A172 (cell line): ENCODE data around the gene AATK. TPM values are rescaled to one million over a fixed set of nuclear protein-coding genes. Genes with fewer than 3 reads are reported as not detected.
"Not testable (repeated sequence)": the region's sequence is repeated elsewhere in the genome, so short reads cannot be mapped to it uniquely, and the experiment has no call there.

Source experiments
- DNase-seq: peaks from one replicate; pipeline ENCODE4 v3.0.0-alpha.2; 2015; ENCODE audit warnings: low spot score
- total RNA-seq: library from RNA; depleted of rRNA; stranded (reverse); fragments of >200 nt; shearing (Covaris generic); gene quantifications from 2 replicates; pipeline ENCODE4 v1.2.3, GENCODE V29; 2014

Gene AATK
- total RNA-seq, 1 experiment from 2014 or later = 0.28 TPM

DNA sequence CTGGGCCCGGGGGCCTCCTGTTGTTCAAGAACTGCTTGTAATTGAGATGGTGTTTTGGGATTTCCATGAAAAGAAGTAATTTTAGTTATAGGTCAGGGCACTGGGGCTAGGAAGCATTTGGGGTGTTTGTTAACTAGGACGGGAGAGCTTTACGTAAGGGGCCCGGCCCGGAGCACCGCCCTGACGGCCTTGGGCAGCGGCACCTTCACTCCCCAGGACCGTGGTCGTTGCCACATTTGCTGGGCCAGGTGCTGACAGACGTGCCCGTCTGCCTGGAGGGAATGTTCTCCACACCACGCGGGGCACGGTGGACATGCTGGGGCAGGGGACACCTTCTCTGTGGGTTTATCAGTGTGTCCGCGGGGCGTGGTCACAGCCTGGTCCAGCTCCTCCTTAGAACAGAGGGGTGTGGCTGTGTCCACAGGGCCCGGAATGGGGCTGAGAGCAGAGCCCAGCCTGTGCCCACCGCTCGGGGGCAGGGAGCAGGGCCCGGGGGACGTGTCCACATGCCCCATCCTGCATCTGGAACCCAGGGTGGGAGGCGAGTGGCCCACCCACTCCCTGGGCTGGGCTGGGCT lies 73.4 kb downstream of the AATK start:
- DNase-seq = no peak

DNA sequence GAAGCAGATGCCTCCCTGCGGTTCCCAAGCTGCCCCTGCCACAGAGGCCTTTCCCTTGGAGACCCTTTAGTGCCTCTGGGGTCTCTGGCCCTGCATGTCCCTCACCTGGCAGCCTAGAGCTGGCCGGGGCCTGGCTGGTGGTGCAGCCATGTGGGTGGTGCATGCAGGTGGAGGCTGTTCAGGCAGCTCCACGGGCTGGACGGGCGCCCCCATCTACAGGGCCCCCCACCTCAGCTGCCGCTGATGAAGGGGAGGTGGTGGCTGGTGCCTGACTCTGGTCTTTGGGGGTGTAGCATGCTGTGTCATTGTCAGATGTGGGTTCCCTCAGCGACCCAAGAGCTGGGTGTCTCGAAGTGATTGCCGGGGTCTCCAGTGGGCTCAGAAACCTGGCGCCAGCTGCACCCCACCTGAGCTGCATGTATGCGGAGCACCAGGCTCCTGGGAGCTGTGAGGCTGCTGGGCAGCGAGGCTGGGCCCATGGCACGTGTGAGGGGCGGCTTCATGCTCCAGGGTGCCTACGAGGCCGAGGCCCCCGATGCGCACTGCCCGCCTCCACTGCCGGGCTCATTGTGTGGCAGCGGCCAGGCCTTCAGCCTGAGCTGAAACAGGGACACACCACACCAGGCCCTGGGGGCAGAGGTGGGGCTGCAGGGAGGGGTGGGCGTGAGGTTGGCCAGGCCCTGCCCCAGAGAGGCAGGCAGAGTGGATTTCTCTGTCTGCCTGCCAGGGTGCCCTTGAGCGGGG lies 74.1 kb downstream of the AATK start:
- DNase-seq = no peak

DNA sequence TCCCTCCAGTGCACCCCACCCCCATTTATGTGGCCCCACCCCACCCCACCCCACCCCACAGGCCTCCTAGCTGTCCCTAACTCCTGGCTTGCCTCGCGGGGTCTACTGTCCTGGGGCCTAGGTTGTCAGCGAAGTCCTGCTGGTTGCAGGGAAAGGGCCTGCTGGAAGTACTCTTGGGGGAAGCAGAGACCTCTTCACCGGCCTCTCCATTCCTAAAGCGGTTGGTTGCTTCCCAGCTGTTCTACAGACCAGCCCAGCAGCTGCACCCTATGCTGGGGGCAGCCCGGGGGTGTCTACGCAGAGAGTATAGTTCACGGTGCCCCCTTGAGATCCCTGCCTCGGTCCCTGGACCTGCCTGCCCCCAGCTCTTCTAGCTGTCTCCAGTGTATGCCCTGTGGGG lies 74.9 kb downstream of the AATK start:
- DNase-seq = no peak

DNA sequence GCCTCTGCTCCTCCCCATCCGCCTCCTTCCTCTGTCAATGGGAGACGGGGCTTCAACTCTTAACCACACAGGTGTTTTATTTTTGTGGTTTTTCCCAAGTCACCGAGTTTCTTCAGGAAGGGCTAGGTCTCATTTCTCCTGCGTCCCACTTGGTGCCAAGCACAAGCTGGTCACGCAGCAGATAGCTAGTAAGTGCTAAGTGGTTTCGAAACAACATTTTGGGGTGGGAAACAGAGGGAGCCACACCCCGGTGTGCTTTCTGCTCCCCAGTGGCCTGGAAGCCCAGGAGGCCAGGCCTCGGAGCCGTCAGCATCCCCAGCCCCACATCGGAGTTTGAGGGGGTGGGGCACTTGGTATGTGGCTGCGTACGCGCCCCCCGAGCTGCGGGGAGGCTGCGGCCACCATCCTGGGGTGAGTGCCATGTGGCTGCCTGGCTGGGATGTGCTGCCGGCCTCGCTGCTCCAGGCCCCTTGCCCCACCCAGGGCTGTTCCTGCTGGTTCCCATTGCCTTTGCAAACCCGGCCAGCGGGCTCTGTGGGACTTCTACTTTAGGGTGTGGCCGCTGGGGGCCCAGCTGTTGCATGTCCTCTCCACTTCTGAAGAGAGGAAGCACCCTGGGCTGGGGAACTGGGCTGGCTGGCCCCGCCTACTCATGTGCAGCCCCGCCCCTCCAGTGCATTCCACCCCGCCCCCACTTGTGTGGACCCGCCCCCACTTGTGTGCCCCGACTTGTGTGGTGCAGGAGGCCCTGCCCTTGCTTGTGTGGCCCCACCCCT lies 75.5 kb downstream of the AATK start:
- DNase-seq = peak; percentile 66

DNA sequence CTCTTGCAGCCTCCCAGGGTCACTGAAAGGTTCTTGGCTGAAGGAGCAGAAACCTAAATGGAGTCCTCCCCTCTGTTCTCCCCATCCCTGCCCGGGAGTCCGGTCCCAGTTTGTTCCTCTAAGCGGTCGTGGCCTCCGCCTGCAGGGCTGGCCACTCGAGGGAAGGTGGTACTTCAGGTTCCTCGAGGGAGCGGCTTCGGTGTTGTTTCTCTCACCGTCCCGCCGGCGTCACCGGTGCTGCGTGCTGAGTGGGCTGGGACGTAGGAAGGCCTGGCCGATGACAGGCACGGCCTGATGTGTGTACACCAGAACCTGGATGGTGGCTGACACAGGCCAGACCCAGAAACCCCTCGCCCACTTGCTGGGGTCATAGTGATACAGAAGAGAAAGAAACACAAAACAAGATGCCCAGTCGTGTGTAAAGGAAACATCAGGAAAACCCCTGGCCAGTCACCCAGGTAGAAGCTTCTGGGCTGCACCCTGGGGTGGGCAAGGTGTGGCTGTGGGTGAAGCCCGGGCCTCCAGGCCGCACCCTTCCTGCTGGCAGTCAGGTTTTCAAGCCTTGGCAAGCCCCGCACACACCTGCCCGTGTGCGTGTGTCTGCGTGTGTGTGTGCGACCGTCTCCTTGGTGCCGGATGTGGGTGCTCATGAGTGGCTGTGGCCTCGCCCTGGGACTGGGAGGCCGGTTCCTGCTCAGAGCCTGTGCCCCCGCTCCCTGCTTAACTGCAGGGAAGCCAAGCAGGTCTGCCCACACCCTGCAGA lies 79.1 kb downstream of the AATK start:
- DNase-seq = no peak

DNA sequence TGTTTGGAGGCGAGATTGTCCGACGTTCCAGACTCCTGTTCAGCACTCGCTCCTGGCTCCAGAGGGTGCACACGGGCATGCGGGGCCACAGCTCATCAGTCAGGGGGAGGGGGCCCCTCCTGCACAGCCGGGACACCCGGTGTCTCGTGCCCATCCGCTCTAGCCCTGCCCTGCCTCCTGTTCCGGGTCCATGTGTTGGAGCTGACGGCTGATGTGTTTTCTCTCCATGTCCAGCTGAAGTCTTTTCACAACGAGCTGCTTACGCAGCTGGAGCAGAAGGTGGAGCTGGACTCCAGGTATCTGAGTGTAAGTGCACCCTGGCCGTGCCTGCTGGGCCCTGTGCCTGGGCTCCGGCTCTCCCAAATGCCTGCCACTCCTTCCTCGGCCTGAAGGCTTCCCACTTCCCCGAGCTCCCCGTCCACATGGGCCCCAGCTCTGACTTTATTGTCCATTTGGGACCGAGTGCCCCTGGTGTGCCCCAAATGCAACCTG lies 80.6 kb downstream of the AATK start:
- DNase-seq = no peak

DNA sequence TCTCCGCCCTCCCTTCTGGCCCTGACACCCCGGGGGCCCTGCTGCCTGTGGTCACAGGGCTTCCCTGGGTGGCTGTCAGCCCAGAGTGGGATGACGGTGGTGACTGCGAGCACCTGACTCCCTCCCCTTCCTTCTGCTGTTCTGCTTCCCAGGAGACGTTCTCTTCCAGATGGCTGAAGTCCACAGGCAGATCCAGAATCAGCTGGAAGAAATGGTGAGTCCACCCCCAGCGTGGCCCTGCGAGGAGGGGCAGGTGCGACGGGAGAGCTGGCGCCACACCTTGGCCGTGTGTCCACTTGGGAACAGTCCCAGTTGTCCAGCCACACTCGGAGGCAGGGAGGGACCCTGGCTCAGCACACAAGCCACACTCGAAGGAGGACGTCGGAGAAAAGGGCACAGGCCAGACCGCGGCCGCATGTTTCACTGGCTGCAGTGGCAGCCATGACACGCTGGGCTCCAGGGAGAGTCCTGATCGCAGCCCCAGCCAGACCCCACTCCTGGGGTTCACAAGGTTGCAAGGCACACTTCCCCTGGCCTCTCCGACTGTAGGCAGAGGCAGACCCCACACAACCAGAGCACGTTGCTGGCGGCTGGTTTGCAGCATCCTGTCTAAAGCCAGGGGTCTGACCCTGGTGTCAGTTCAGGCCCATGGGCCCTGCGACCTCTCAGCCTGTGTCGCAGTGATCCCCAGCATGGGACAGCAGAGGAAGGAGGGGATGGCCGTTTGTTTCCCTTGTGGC lies 81.2 kb downstream of the AATK start:
- no peak for DNase-seq

DNA sequence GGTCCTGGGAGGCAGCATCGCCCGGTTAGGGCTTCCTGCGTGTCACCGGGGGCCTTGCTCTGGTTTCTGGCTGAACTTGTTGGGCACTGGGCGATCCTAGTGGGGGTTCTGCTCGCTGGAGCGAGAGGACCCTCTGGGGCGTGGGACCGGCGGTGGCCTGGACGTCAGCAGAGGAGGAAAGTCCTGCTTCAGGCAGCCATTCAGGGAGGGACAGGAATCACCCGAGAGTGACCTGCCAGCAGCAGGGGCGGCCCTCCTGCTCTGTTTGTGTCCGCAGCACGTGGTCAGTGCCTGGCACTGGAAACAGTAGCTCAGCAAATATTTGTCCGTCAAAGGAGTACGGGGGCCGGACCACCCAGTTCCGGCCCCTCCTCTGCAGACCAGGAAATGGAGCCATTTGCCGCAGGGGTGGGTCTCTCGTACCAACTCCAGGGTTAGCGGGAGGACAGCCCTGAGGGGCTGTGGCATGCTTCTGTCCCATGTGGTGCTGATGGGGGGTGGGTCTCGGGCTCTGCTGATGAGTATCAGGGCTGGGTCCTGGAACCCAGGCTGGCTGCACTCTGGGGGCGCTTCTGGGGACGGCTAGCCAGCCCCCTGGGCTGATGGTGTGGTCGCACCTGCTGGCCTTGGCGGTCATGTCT lies 82.8 kb downstream of the AATK start:
- DNase-seq = no peak

DNA sequence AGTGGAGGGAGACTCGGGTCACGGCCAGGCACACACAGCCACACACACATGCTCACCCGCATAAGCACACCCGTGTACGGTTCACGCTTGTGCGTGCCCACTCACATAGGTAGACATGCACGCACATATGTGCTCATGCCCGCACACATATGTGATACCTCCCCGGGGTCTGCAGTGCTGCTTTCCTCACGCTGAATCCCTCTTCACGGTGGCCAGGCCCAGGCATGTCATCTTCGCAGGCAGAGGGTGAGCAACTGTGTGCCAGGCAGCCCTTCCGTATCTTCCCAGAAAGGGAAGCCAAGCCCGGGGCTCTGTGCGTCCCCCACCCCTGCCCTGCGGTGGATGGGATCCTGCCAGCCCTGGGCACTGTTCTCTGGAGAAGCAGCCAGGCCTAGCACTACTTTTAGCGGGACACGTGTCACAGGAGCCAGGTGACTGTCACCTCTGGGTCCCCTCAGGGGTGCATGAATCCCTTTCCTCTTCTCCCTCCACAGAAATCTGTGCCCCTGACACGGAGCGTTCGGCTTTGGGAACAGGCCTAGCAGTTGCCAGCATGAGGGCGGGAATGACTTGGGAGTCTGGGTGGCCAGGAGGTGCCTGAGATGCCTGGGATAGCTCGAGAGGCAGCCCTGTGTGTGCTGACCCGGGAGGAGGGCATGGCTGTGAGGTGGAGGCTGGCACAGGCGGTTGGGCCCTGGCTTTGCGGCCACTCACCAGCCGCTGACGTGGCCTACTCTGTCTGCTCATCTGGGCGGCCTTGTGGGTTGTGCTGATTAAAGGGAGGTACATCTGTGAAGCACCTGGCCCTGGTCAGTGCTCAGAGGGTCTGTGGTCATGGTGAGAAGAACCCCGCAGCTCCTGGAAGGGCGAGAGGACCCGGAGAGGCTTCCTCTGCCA lies 83.6 kb downstream of the AATK start:
- no peak for DNase-seq

DNA sequence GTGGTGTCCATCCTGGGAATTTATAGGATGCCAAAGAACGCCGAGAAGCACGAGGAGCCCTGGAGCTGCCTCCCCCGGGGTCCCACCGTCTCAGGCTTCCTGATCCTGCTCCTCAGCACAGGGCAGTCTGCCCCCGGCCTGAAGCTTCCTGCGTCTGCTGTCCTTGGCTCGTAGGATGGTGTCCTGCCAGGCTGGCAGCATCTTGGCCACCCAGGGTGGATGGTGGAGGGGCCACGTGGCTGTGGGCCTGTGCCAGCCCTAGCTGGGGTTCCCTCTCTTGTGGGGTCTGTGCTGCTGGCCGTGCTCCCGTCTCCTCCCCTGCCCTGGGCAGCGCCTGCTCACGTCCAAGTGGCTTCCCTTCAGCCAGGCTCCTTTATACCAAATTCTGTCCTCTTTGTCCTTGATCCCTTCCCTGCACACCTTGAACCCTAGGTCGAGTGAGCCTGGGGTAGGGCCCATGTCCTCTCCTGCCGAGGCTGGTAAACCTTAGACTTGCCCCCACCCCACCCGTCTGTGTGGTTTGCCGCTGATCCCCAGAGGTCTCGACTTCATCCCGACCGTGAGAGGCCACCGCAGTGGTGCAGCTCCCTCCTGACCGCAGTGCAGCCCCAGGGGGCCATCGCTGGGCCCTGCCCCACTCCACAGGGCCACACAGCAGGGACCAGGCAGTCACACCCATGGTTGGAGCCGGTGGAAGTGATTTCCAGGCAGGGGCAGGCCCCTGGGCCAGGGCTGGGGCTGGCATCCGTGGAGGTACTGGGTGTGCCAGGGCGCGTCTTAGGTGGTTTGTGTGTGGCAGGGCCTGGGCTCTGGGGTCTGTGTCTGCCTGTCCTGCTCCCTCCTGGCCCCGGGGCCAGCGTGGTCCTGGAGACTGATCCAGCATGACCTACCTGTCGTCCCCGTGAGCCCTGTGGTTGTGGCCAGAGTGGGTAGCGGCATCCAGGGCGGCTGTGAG lies 84.5 kb downstream of the AATK start:
- no peak for DNase-seq

DNA sequence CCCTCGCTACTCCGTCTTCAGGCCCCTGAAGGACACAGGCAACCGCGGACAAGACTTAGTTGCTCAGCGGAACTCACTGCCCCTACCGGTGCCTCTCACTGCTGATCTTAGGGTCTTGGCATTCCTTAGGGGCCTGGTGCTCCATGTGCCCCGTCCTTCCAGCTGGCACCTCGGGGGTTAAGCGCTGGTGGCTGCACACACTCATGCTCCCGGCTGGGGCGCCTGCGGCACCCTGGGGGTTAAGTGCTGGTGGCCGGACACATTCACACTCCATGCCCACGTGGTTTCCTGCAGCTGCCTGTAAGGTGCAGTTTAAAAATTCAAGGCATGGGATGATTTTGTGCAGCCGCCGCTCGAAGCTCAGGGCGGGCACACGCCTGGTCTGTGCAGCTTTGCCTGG lies 86.0 kb downstream of the AATK start:
- no peak for DNase-seq

DNA sequence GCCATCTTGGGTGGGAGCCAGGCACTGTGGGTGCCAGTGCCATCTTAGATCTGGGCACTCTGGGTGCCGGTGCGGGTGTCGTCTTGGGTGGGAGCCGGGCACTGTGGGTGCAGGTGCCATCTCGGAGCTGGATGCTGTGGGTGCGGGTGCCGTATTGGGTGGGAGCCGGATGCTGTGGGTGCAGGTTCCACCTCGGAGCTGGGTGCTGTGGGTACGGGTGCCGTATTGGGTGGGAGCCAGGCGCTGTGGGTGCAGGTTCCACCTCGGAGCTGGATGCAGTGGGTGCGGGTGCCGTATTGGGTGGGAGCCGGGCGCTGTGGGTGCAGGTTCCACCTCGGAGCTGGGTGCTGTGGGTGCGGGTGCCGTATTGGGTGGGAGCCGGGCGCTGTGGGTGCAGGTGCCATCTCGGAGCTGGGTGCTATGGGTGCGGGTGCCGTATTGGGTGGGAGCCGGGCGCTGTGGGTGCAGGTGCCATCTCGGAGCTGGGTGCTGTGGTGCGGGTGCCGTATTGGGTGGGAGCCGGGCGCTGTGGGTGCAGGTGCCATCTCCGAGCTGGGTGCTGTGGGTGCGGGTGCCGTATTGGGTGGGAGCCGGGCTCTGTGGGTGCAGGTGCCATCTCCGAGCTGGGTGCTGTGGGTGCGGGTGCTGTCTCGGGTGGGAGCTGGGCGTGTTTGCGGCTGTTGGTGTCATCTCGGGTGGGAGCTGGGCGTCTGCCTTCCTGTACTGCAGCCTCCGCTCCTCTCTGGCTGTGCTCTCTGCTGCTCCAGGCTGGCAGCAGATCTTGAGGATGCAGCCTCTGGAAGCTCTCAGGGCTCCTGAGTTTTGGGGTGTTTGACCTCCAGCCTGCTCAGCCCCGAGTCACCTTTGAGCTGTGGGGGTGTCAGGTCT lies 87.8 kb downstream of the AATK start:
- DNase-seq = not testable (repeated sequence)

DNA sequence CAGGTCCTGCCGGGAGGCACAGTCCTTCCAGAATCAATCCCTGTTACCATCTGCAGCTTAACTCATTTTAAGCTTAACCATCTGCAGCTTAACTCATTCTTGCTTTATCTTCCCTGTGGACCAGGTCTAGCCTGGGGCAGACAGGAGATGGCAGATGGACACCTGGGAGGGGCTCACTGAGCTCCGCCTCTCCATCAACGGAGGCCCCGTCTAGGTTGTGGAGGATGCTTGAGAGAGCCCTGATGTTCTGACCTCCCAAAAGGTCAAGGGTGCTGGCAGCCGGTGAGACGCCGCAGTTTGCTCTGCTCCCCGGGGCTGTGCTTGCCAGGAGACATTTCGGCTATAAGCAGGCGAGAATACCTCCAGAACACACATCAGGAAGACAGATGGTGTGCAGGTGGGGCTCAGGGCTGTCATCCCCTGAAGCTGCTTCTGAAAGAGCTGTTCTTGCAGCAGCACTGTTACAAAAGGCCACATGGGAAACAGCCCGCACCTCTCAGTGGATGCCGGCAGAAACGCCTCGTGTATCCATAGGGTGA lies 89.8 kb downstream of the AATK start:
- DNase-seq = no peak

DNA sequence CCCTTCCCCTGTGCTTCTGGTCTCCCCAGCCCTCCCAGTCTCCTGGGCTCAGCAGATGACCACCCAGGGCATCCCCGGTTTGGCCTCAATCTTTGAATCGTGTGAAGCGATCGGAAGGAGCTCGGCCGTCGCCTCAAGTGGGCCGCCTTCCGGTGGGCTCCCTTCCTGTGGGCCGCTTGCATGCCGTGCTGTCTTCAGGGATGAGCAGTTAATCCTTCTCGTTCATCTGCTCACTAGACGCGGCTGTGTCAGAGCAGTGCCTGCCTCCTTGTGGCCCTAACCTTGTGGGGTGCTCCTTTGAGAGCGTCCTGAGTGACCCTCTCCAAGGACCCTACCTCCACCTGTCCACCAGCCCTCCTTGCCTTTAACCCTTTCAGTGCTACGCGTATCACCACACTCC lies 90.7 kb downstream of the AATK start:
- DNase-seq = no peak

DNA sequence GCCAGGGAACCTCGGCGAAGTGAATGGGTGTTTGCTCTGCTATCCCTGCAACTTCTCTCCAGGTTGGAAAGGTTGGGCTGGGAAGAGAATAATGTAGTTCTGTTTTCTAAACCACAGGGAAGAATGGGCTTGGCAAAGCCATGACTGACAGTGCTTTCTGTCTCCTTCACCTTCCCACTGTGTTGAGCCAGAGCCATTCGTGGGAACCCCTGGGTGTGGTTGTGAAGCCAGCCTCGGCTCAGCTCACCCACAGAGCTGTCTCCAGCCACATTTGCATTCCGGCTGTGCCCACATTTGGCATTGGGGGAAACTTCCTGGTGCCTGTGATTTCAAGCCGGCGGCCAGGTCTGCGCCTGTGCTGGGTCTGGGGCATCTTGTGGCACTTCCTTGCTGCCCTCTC lies 91.1 kb downstream of the AATK start:
- peak; percentile 69 for DNase-seq

DNA sequence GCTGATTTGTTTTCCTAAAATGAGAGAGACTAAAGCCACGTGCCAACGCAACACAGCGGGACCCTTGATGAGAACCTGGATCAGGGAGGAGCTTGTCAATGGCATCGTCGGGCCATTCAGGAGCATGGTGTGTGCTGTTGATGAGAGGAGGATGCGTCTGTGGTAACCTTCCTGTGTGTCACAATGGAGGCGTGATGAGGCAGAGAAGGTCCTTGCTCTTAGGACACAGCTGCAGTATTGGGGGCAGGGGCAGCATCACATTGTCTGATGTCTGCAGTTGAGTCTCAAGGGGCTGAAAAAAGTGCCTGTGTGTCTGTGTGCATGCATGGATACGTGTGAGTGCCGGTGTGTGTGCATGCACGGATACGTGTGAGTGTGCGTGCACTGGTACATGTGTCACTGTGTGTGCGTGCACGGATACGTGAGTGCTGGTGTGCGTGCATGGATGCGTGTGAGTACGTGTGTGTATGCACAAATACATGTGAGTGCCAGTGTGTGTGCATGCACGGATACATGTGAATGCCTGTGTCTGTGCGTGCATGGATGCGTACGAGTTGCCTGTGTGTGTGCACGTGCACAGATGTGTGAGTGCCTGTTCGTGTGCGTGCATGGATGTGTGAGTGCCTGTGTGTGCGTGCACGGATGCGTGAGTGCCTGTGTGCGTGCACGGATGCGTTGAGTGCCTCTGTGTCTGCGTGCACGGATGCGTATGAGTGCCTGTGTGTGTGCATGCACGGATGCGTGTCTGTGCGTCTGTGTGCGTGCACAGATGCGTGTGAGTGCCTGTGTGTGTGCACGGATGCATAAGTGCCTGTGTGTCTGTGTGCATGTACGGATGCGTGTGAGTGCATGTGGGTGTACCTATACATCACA lies 91.8 kb downstream of the AATK start:
- DNase-seq = no peak
